GM23248 (cell line): ENCODE measurements around the gene TAF11L14.
"Not testable (repeated sequence)": the region's sequence is repeated elsewhere in the genome, so short reads cannot be mapped to it uniquely, and the experiment has no call there.

Experiments
- EZH2 ChIP-seq: fragments of 200-600 bp; sonication (generic); IDR thresholded peaks from 2 replicates; pipeline ENCODE4 v1.6.1; 2018; ENCODE audit warnings: antibody characterized with exemption, mild to moderate bottlenecking; ENCODE audit not compliant: insufficient read depth, poor library complexity, severe bottlenecking
- EZH2phosphoT487 ChIP-seq: fragments of 200-600 bp; sonication (generic); IDR thresholded peaks from 2 replicates; pipeline ENCODE4 v1.6.1; 2018; ENCODE audit warnings: antibody characterized with exemption, moderate library complexity, mild to moderate bottlenecking, low read depth; ENCODE audit not compliant: insufficient read depth

GRCh38 chr5:17649232-17649631 is 15.0 kb downstream of the TAF11L14 start:
- not testable (repeated sequence) for TF ChIP-seq EZH2phosphoT487, EZH2
